PC-9 (cell line): Measurements from ENCODE around the gene SPATA3. TPM values are rescaled to one million over a fixed set of nuclear protein-coding genes. Genes with fewer than 3 reads are reported as not detected.

ENCODE experiments used
- BruUV-seq: library from RNA; stranded (reverse); fragments of 400-500 nt; replicated peaks from 2 replicates; lab custom pipeline; 2021; lab: Mats Ljungman, UMichigan
- CTCF ChIA-PET: fragments of 300-600 bp; sonication (Branson Sonifier 250); formaldehyde crosslinking; loops from one replicate; lab custom pipeline; 2022; ENCODE audit warnings: antibody characterized with exemption; lab: Charles Lee
- POLR2A ChIA-PET: fragments of 300-600 bp; sonication (Branson Sonifier 250); formaldehyde crosslinking; loops from one replicate; lab custom pipeline; 2022; ENCODE audit warnings: antibody characterized with exemption; ENCODE audit not compliant: unreplicated experiment; lab: Charles Lee
- DNase-seq, 2 experiments: peaks; one replicate each; pipeline versions ENCODE4 v3.0.0 to v3.0.0-alpha.2; 2015 to 2022; ENCODE audit warnings: mixed read lengths in 1 of 2
- H2AFZ ChIP-seq: fragments of 200-600 bp; sonication (generic); 2 replicates; pipeline ENCODE4 v1.8.1; 2017; ENCODE audit warnings: antibody characterized with exemption
- H3F3A ChIP-seq: fragments of 200-600 bp; sonication (generic); 2 replicates; pipeline ENCODE4 v1.8.1; 2017; ENCODE audit warnings: antibody characterized with exemption, mild to moderate bottlenecking, low read depth; ENCODE audit not compliant: insufficient read depth
- H3K27ac ChIP-seq: fragments of 200-600 bp; sonication (generic); 2 replicates; pipeline ENCODE4 v1.6.1; 2016; ENCODE audit warnings: mixed run types
- H3K27me3 ChIP-seq: fragments of 200-600 bp; sonication (generic); 2 replicates; pipeline ENCODE4 v1.6.1; 2016; ENCODE audit warnings: low read depth, mixed run types; ENCODE audit not compliant: insufficient read depth
- H3K36me3 ChIP-seq: fragments of 200-600 bp; sonication (generic); 2 replicates; pipeline ENCODE4 v1.6.1; 2016; ENCODE audit warnings: low read depth, mixed run types
- H3K4me1 ChIP-seq: fragments of 200-600 bp; sonication (generic); replicated peaks from 2 replicates; pipeline ENCODE4 v1.6.1; 2016; ENCODE audit warnings: mixed run types; ENCODE audit not compliant: insufficient read depth
- H3K4me2 ChIP-seq: fragments of 200-600 bp; sonication (generic); 2 replicates; pipeline ENCODE4 v1.6.1; 2017; ENCODE audit warnings: mixed run types
- H3K4me3 ChIP-seq: fragments of 200-600 bp; sonication (generic); 2 replicates; pipeline ENCODE4 v1.6.1; 2016; ENCODE audit warnings: mixed run types
- H3K79me2 ChIP-seq: fragments of 200-600 bp; sonication (generic); 2 replicates; pipeline ENCODE4 v1.6.1; 2017; ENCODE audit warnings: low read depth, mixed run types
- H3K9me2 ChIP-seq: fragments of 200-600 bp; sonication (generic); 2 replicates; pipeline ENCODE4 v1.8.1; 2017; ENCODE audit warnings: mild to moderate bottlenecking; ENCODE audit not compliant: insufficient read depth
- H3K9me3 ChIP-seq: fragments of 200-600 bp; sonication (generic); 2 replicates; pipeline ENCODE4 v1.8.1; 2016; ENCODE audit warnings: low read depth; ENCODE audit not compliant: insufficient read depth
- H4K20me1 ChIP-seq: fragments of 200-600 bp; sonication (generic); 2 replicates; pipeline ENCODE4 v1.8.1; 2017; ENCODE audit not compliant: insufficient read depth
- EZH2 ChIP-seq: fragments of 200-600 bp; sonication (generic); IDR thresholded peaks from 2 replicates; pipeline ENCODE4 v1.8.0; 2017; ENCODE audit warnings: antibody characterized with exemption, low read depth
- intact Hi-C: fragments of 100-400 bp; cut with micrococcal nuclease; formaldehyde crosslinking; loops from one replicate; pipeline ENCODE4 v1.10.0; 2022; ENCODE audit not compliant: unreplicated experiment
- total RNA-seq: library from RNA; stranded (reverse); gene quantifications from 2 replicates; pipeline ENCODE4 v1.2.3, GENCODE V29; 2021
- TF ChIP-seq, protein P1 (sequence below): fragments of 200-600 bp; sonication (generic); conservative IDR thresholded peaks from 2 replicates; pipeline ENCODE4 v1.6.1; 2017; ENCODE audit warnings: mixed run types, antibody characterized with exemption, mild to moderate bottlenecking, moderate library complexity

Gene SPATA3
- total RNA-seq, 1 experiment from 2014 or later: not detected

DNA sequence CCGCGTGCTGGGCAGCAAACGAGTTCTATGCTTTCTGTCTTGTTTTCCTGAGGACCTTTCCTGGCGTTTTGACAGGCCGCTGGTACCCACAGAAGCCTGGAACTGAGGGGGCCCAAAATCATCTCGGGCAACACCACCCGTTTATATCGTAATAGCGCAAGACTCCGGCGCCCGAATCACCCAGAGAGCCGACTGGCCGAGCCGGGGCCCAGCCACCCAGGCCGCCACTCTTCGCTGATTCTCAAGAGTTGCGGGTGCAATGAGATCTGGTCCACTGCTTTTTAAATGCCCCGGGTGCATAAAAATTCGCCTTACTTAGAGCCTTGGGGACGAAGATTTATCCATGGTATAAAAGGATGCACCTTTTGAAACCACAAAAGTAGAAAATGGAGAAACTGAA, 6.2 kb upstream of the SPATA3 start:
- Histone ChIP-seq H2AFZ (no peak overlapping the region), H4K20me1 (no peaks in the 10 kb centered on the region), H3K4me2 (no peak overlapping the region), H3K36me3 (no peaks in the 10 kb centered on the region), H3K79me2 (no peaks in the 10 kb centered on the region), H3K4me1 (peaks cover 3% of the 10 kb centered on the region; the same call in 1 of the 2 replicates), H3K9me3 (no peaks in the 10 kb centered on the region), H3K27me3 (peaks cover 17% of the 10 kb centered on the region), H3K27ac (no peak overlapping the region), H3K9me2 (no peaks in the 10 kb centered on the region), H3K4me3 (no peak overlapping the region), H3F3A (no peaks in the 10 kb centered on the region)
- ChIA-PET CTCF (no interaction called here), POLR2A (no interaction called here)
- no peak for TF ChIP-seq EZH2
- TF ChIP-seq, protein P1, sequence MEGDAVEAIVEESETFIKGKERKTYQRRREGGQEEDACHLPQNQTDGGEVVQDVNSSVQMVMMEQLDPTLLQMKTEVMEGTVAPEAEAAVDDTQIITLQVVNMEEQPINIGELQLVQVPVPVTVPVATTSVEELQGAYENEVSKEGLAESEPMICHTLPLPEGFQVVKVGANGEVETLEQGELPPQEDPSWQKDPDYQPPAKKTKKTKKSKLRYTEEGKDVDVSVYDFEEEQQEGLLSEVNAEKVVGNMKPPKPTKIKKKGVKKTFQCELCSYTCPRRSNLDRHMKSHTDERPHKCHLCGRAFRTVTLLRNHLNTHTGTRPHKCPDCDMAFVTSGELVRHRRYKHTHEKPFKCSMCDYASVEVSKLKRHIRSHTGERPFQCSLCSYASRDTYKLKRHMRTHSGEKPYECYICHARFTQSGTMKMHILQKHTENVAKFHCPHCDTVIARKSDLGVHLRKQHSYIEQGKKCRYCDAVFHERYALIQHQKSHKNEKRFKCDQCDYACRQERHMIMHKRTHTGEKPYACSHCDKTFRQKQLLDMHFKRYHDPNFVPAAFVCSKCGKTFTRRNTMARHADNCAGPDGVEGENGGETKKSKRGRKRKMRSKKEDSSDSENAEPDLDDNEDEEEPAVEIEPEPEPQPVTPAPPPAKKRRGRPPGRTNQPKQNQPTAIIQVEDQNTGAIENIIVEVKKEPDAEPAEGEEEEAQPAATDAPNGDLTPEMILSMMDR: no peak
- DNase-seq: no peak
- intact Hi-C loops: loop anchor here (10.0 kb wide), 1 partner anchor 425 kb away; no protein-coding TSS in a partner anchor
- BruUV-seq: no TSS peak

DNA sequence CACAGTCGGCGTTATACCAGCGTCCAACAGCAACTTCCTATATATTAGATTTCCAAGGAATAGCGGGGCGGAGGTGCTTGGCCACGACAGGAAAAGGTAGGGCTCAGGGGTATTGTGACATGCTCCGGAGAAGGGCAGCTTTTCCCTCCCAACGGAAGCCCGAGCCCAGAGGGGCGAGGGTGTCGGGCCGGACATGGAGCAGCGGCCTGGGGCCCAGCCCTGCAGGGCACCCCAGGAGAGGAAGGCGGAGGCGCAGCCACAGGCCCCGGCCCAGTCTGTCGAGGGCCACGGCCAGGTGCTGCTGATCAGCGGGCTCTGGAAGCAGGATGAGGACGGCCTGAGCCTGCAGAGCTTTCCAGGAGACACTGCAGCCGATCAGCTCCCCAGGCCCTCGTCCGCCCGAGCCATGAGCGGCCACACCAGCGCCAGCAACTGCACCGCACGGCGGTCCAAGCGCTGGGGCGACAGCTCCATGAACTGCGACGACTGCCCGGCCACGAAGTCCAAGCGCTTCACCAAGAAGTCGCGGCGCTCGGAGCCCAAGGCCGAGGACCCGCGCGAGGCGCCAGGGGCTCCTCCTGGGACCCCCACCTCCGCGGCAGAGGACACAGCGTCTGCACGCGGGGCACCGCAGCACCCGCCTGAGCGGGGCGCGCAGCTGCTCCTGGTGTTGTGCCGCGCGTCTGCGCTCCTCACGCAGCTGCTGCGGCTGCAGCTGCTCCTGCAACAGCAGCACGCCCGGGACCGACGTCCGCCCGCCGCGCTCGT, 5.6 kb upstream of the SPATA3 start:
- Histone ChIP-seq H3K4me3 (no peak overlapping the region), H3K9me3 (no peaks in the 10 kb centered on the region), H4K20me1 (no peaks in the 10 kb centered on the region), H3K27me3 (peaks cover 18% of the 10 kb centered on the region), H3K4me2 (no peak overlapping the region), H3K27ac (no peak overlapping the region), H3K9me2 (no peaks in the 10 kb centered on the region), H3F3A (no peaks in the 10 kb centered on the region), H3K4me1 (peaks cover 3% of the 10 kb centered on the region; the same call in 1 of the 2 replicates), H3K79me2 (no peaks in the 10 kb centered on the region), H2AFZ (no peak overlapping the region), H3K36me3 (no peaks in the 10 kb centered on the region)
- DNase-seq: no peak
- intact Hi-C loops: no loop called here
- CTCF ChIA-PET: no interaction called here
- BruUV-seq: no TSS peak
- no peak for TF ChIP-seq EZH2
- TF ChIP-seq, protein P1: no peak
- POLR2A ChIA-PET: no interaction called here

DNA sequence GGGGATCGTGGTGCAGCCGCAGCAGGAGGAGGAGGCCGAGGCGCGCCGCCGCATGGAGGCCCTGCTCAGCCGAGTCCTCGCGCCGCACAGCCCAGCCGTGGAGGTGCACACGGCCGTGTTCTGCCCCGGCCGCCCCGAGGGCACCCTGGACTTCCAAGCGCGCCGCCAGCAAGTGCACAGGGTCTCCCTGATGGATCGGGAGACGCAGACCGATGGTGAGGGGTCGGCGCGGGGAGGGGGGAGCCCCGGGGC, 5.1 kb upstream of the SPATA3 start:
- H3K9me3 ChIP-seq: no peaks in the 10 kb centered on the region
- peaks cover 23% of the 10 kb centered on the region for H3K27me3 ChIP-seq
- H3K4me2 ChIP-seq: no peak overlapping the region
- no peak overlapping the region for H2AFZ ChIP-seq
- H3K79me2 ChIP-seq: no peaks in the 10 kb centered on the region
- intact Hi-C loops: no loop called here
- H3K4me3 ChIP-seq: no peak overlapping the region
- ChIA-PET POLR2A (no interaction called here), CTCF (no interaction called here)
- no peaks in the 10 kb centered on the region for H3K36me3 ChIP-seq
- DNase-seq: no peak
- H3F3A ChIP-seq: no peaks in the 10 kb centered on the region
- TF ChIP-seq, protein P1: no peak
- no peak for TF ChIP-seq EZH2
- peaks cover 3% of the 10 kb centered on the region; the same call in 1 of the 2 replicates for H3K4me1 ChIP-seq
- no TSS peak for BruUV-seq
- H3K9me2 ChIP-seq: no peaks in the 10 kb centered on the region
- no peaks in the 10 kb centered on the region for H4K20me1 ChIP-seq
- no peak overlapping the region for H3K27ac ChIP-seq
